GM19193 (cell line): ENCODE data around the gene IGFBP3.

ENCODE experiments used
- POLR2A ChIP-seq: IDR thresholded peaks from 4 replicates; pipeline ENCODE4 v1.6.1; 2011; ENCODE audit not compliant: insufficient read depth, insufficient read length; ENCODE audit errors: extremely low read depth

Gene IGFBP3

GRCh38 chr7:45873355-45873754, 47.7 kb downstream of the IGFBP3 start:
- no peak for TF ChIP-seq POLR2A

- no peak for TF ChIP-seq POLR2A
Observed at GRCh38 chr7:45873035-45873354, 48.1 kb downstream of the IGFBP3 start, which contains the start of gene CCDC201. CCDC201 (minus strand) TSS chr7:45873082; CDS start chr7:45873007, 75 bp downstream.

GRCh38 chr7:45872116-45873034, 48.7 kb downstream of the IGFBP3 start:
- no peak for TF ChIP-seq POLR2A

- TF ChIP-seq POLR2A, result no peak
Observed at GRCh38 chr7:45869426-45869825, 51.6 kb downstream of the IGFBP3 start.

GRCh38 chr7:45867471-45867870, 53.6 kb downstream of the IGFBP3 start:
- no peak for TF ChIP-seq POLR2A

- no peak for TF ChIP-seq POLR2A
Observed at GRCh38 chr7:45865594-45866410, 55.3 kb downstream of the IGFBP3 start.

GRCh38 chr7:45863715-45864114, 57.4 kb downstream of the IGFBP3 start:
- no peak for TF ChIP-seq POLR2A
